GM11168 (cell line): ENCODE data around the gene PHB1.
"Not testable (repeated sequence)": the region's sequence is repeated elsewhere in the genome, so short reads cannot be mapped to it uniquely, and the experiment has no call there.

Source experiments
- in situ Hi-C: fragments of 300-500 bp; cut with MboI; formaldehyde crosslinking; loops from one replicate; pipeline ENCODE4 v1.12.0; 2022; ENCODE audit warnings: low sequenced_read_pairs; ENCODE audit not compliant: unreplicated experiment

PHB1 gene

GRCh38 chr17:49409066-49409465, 5.6 kb downstream of the PHB1 start:
- in situ Hi-C loops = loop anchor here (25.0 kb wide), 1 partner anchor 278 kb away; the partner anchor contains the start of gene SPOP

DNA sequence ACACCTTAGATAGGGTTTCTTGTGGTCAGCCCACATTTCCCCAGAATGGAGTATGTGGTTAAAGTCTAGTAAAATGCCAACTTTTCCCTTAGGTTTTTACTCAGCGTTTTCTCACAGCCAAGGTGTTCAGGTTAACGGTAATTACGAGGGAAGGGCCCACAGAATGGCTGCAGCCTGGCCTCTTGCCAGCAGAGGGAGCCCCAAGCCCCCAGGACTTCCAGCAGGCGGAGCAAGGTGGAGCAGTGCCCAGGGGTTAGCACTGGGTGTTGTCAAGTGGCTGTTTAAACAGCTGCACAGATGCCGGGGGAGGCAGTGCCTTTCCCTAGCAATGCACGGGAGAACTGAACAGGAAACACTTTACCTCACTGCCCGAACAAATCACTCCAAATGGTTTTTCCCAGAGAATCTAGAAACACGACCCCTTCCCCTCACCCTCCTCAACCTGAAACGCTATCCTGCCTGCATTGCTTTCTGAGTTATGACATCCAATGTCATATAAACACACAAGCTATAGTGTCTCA, 6.6 kb downstream of the PHB1 start:
- in situ Hi-C loops = loop anchor here (25.0 kb wide), 1 partner anchor 279 kb away; the partner anchor contains the start of gene SPOP

DNA sequence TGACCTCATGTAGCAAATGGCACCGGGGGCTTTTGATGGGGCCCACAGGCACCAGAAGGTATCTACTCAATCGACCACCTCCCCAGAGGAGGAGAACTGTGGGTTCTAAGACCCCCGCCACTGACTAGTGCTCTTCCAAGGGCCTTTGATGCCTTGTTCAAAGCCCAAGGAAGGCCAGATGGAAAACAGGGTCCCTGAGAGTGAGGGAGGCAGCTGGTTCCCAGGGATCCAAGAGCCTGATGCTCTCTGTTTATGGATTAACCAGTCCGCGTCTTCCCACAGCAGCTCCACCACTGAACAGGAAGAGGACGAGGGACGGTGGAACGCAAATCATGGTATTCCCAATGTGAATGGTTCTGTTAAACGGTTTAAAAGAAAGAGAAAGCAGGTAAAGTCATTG, 7.6 kb downstream of the PHB1 start:
- in situ Hi-C loops = loop anchor here (25.0 kb wide), 1 partner anchor 280 kb away; the partner anchor contains the start of gene SPOP

- in situ Hi-C loops = loop anchor here (25.0 kb wide), 1 partner anchor 281 kb away; the partner anchor contains the start of gene SPOP
These were observed 8.1 kb downstream of the PHB1 start for GRCh38 chr17:49406421-49407061.

DNA sequence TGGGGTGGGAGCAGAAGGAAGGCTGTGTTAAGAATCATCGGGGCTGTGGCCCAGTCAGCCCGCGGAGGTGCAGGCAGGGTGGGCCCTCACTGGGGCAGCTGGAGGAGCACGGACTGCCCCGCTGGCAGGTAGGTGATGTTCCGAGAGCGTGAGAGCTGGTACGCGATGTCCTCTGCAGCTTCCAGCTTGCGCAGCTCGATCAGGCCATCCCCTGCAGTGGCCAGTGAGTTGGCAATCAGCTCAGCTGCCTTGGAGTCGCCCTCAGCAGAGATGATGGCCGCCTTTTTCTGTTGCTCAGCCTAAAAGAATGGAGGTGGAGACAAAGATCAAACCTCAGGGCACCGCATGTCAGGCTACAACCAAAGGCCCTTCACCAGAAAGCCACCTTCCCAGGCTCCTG, 9.8 kb downstream of the PHB1 start:
- in situ Hi-C loops = loop anchor here (25.0 kb wide), 1 partner anchor 282 kb away; the partner anchor contains the start of gene SPOP

DNA sequence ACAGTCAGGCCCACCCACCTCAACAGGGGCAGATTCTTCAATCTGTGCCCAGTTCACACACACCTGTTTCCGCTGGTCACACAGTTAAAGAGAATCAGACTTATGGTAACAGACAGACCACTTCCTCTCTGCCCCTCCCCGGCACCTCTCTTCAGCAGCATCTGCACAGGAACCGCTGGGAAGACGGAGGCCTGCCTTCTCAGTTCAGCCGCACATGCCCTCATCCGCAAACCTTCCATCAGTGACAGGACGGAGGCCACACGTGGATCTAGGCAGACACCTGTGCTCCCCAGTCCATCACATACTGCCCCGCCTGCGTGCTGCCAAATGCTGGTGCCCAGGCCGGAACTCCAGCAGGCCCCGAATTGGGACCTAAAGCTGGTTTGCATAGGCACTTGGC, 10.3 kb downstream of the PHB1 start:
- in situ Hi-C loops = loop anchor here (25.0 kb wide), 1 partner anchor 283 kb away; the partner anchor contains the start of gene SPOP

DNA sequence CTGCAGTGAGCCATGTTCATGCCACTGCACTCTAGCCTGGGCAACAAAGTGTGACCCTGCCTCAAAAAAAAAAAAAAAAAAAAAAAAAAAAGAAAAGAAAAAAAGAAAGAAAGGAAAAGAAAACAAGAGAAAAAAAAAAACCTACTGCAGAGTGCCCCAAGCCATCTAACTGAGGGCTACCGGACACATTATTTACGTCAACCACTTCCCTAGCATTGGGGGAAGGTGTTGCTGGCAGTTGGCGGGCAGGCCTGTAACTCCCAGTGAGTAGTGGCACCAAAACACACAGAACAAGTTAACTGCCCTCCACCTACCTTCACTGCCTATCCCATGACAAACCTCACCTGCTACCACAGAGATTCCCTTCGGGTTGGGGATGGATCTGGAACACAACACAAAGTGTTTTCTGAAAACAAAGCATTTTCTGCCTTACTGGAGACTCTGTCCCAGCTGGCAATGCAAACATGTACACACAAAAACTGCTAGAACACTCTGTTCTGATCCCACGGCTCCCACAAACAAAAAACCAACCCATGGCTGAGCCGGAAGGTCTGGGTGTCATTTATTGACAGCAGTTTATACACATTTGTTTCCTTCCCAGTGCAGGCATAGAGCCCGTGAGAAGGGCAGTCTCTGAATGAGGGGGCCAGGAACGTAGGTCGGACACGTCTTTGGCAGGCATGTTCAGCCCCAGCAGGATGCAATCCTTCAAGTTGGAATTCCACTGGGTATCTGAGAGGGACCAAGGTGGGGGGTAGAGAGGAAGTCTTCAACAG, 11.0 kb downstream of the PHB1 start:
- in situ Hi-C loops = loop anchor here (25.0 kb wide), 1 partner anchor 284 kb away; the partner anchor contains the start of gene SPOP

DNA sequence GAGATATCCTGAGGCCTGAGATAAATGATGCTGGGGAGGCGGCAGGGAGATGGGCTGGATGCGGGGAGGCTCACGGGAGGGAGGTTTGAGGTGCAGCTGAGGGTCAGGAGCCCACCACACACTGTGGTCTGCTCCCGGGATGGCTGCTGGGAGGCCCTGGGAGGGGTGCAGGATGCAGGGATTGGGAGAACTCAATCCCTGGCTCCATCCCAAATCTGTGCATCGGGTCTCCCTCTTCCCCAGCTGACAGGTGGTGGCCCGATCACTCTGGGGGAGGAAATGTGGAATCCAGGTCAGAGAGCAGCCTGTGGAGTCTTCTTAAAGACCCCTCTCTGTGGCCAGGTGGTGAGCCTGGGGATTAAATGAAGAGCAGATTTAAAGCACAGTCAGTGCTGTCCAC, 12.0 kb downstream of the PHB1 start:
- in situ Hi-C loops = loop anchor here (25.0 kb wide), 1 partner anchor 285 kb away; the partner anchor contains the start of gene SPOP

- in situ Hi-C loops = loop anchor here (25.0 kb wide), 1 partner anchor 285 kb away; the partner anchor contains the start of gene SPOP
These were observed 12.6 kb downstream of the PHB1 start for GRCh38 chr17:49401971-49402611.

DNA sequence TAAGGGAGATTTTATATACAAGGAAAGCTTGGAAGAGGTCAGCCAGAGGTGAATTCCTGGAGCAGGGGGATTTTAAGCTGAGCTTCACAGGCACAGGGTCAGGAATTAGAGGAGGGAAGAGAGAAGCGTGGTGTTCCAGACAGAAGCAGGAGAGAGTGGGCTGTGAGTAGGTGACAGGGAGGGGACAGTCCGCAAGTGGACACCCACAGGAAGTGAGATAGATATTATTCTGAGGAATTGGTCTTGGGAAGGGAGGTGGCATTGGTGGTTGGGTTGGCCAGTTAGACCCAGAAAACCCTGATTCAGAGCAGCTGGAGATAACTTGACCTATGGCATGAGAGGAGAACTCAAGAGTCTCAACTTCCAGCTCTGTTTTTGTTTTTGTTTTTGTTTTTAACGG, 14.7 kb downstream of the PHB1 start:
- in situ Hi-C loops = loop anchor here (25.0 kb wide), 1 partner anchor 287 kb away; the partner anchor contains the start of gene SPOP

DNA sequence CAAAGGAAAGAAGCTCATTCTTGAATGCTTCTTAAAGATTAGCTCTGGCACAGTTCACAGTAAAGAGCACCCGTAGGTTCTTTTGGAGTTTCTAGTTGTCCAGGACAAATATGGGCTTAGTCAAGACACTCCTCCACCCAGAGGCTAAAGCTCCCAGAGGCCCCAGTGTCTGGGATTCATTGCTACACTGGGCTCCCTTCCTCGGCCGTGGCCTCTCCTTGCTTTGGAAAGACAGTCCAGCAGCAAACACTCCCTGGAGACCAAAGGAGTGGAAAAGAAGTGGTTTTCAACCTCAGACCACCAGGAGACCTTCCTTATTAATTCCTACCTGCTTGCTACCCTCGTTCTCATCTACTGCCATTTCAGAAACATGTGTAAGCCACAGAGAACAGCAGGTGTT, 17.1 kb downstream of the PHB1 start:
- in situ Hi-C loops = no loop called here

GRCh38 chr17:49393491-49394255, 21.0 kb downstream of the PHB1 start:
- in situ Hi-C loops = no loop called here

DNA sequence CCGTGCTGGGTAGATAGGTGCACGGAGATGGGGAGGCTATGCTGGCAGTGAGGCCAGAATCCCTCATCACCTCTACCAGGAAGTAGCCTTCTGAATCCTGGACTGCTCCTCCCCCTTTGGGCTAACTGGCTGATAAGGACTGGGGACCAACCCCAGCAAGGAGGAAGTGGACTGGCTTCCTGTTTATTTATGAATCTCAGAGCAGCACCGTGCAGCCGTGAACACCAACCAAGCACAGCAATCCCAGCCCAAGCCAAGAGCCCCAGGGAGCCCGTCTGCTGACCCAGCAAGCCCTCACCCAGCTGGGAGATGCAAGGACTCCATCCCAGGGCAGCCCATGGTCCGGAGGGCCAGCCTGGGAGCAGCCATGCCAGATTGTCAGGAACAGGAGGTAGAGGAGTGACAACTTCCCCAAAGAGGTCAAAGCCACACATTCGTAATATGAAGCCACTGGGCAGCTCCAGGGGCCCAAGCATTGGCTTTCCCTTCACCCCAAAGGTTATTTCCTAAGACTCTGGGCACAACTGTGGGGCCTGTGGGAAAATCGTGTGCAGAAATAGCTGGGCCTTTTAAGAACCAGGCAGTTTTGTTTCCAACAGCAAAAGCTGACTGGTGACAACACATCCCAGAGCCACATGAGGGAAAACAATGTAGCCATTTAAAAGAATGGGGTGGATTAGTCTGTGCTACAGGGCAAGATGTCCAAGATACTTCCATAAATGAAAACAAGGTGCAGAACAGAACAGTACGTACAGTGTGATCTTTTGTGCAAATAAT, 23.9 kb downstream of the PHB1 start:
- in situ Hi-C loops = no loop called here

- in situ Hi-C loops = not testable (repeated sequence)
These were observed 25.0 kb downstream of the PHB1 start for GRCh38 chr17:49389514-49390347.

- in situ Hi-C loops = no loop called here
These were observed 25.8 kb downstream of the PHB1 start for GRCh38 chr17:49388692-49389513.

GRCh38 chr17:49388290-49388640, 26.4 kb downstream of the PHB1 start:
- in situ Hi-C loops = no loop called here
